Activated CD8-positive, alpha-beta T cell treated with anti-CD3 and anti-CD28 coated beads for 36 hours (primary cell): ENCODE results near the gene KMT2A. TPM values are rescaled to one million over a fixed set of nuclear protein-coding genes. Genes with fewer than 3 reads are reported as not detected.

Experiments
- ATAC-seq: fragments of 200-7000 bp; cut with Tn5 transposase; one replicate; pipeline ENCODE4 v1.10.0; 2021; ENCODE audit warnings: mild to moderate bottlenecking, moderate library complexity
- CTCF ChIA-PET: fragments of 350-600 bp; sonication (Branson Sonifier 250); formaldehyde crosslinking; loops from one replicate; lab custom pipeline; 2021; ENCODE audit warnings: antibody characterized with exemption; lab: Charles Lee
- POLR2A ChIA-PET: fragments of 350-600 bp; sonication (Branson Sonifier 250); formaldehyde crosslinking; loops from one replicate; lab custom pipeline; 2021; ENCODE audit warnings: antibody characterized with exemption; lab: Charles Lee
- DNase-seq: peaks from one replicate; pipeline ENCODE4 v3.0.0-alpha.2; 2020
- H3K27ac Mint-ChIP-seq: one replicate; pipeline ENCODE4 v1.8.0; 2021; ENCODE audit warnings: mild to moderate bottlenecking, mixed read lengths
- H3K27me3 Mint-ChIP-seq: one replicate; pipeline ENCODE4 v1.8.0; 2021; ENCODE audit warnings: mixed read lengths
- H3K36me3 Mint-ChIP-seq: one replicate; pipeline ENCODE4 v1.8.0; 2021; ENCODE audit warnings: low read depth, mixed read lengths
- H3K4me1 Mint-ChIP-seq: one replicate; pipeline ENCODE4 v1.8.0; 2021; ENCODE audit warnings: low read depth, mixed read lengths
- H3K4me3 Mint-ChIP-seq: one replicate; pipeline ENCODE4 v1.8.0; 2021; ENCODE audit warnings: mild to moderate bottlenecking, moderate library complexity, mixed read lengths
- H3K9me3 Mint-ChIP-seq: one replicate; pipeline ENCODE4 v1.8.0; 2021; ENCODE audit warnings: mixed read lengths
- CTCF ChIP-seq: fragments of 200-600 bp; IDR thresholded peaks from one replicate; pipeline ENCODE4 v1.8.0; 2022; ENCODE audit warnings: antibody characterized with exemption, mild to moderate bottlenecking
- intact Hi-C: fragments of 100-400 bp; cut with micrococcal nuclease; formaldehyde crosslinking; loops from one replicate; pipeline ENCODE4 v1.10.0; 2022
- total RNA-seq, 2 experiments: library from RNA; stranded (reverse); gene quantifications; one replicate each; pipeline ENCODE4 v1.2.3, GENCODE V29; 2021

Gene KMT2A
- total RNA-seq: 10 to 100 TPM; 68.8 to 75.0 TPM

GRCh38 chr11:118435893-118436624, at the start of gene KMT2A:
Gene KMT2A (plus strand): TSS chr11:118436492. CDS start chr11:118436513, 21 bp downstream.
- ATAC-seq (peak; percentile 60), DNase-seq (peak; percentile 92)
- Mint-ChIP-seq H3K36me3 (peaks cover 20% of the 10 kb centered on the region), H3K27me3 (no peaks in the 10 kb centered on the region), H3K4me3 (peak within 1 kb of the TSS; percentile 87), H3K27ac (peak within 1 kb of the TSS; percentile 97), H3K9me3 (no peaks in the 10 kb centered on the region), H3K4me1 (peaks cover 30% of the 10 kb centered on the region)
- intact Hi-C loops: loop anchor here (5.0 kb wide), 2 partner anchors 34 to 51 kb away; partner anchors contain the start of gene ATP5MG
- no peak for TF ChIP-seq CTCF
- CTCF ChIA-PET: interaction anchor here (0.9 to 3.6 kb wide), 8 partner anchors 12 to 237 kb away, joined by 3 to 22 read pairs (median 6); no protein-coding TSS in a partner anchor
- POLR2A ChIA-PET: interaction anchor here (0.5 to 3.7 kb wide), 20 partner anchors 9 to 233 kb away, joined by 3 to 32 read pairs (median 5); partner anchors contain the start of genes CD3D, CD3E and UBE4A

GRCh38 chr11:118396097-118396501, 40.2 kb upstream of the KMT2A start:
- no peak for TF ChIP-seq CTCF
- Mint-ChIP-seq H3K9me3 (no peaks in the 10 kb centered on the region), H3K4me3 (peak overlapping the region; percentile 19), H3K36me3 (peaks cover 32% of the 10 kb centered on the region), H3K4me1 (peaks cover 37% of the 10 kb centered on the region), H3K27ac (peak overlapping the region; percentile 99), H3K27me3 (no peaks in the 10 kb centered on the region)
- ChIA-PET CTCF (interaction anchor here (3.2 kb wide), 1 partner anchor 92 kb away, joined by 25 read pairs; no protein-coding TSS in a partner anchor), POLR2A (no interaction called here)
- ATAC-seq (no peak), DNase-seq (no peak)
- intact Hi-C loops: no loop called here

GRCh38 chr11:118397448-118397847, 38.8 kb upstream of the KMT2A start:
- H3K27me3 Mint-ChIP-seq: no peaks in the 10 kb centered on the region
- CTCF ChIA-PET: interaction anchor here (0.8 to 3.2 kb wide), 10 partner anchors 9 to 226 kb away, joined by 3 to 25 read pairs (median 5); partner anchors contain the start of gene KMT2A
- H3K9me3 Mint-ChIP-seq: no peaks in the 10 kb centered on the region
- no peak overlapping the region for H3K4me3 Mint-ChIP-seq
- H3K27ac Mint-ChIP-seq: peak overlapping the region; percentile 99
- intact Hi-C loops: no loop called here
- peaks cover 40% of the 10 kb centered on the region for H3K4me1 Mint-ChIP-seq
- ATAC-seq: no peak
- H3K36me3 Mint-ChIP-seq: peaks cover 35% of the 10 kb centered on the region
- DNase-seq: no peak
- POLR2A ChIA-PET: interaction anchor here (0.6 to 4.3 kb wide), 6 partner anchors 9 to 133 kb away, joined by 3 to 32 read pairs (median 3); partner anchors contain the start of gene KMT2A
- TF ChIP-seq CTCF: no peak

DNA sequence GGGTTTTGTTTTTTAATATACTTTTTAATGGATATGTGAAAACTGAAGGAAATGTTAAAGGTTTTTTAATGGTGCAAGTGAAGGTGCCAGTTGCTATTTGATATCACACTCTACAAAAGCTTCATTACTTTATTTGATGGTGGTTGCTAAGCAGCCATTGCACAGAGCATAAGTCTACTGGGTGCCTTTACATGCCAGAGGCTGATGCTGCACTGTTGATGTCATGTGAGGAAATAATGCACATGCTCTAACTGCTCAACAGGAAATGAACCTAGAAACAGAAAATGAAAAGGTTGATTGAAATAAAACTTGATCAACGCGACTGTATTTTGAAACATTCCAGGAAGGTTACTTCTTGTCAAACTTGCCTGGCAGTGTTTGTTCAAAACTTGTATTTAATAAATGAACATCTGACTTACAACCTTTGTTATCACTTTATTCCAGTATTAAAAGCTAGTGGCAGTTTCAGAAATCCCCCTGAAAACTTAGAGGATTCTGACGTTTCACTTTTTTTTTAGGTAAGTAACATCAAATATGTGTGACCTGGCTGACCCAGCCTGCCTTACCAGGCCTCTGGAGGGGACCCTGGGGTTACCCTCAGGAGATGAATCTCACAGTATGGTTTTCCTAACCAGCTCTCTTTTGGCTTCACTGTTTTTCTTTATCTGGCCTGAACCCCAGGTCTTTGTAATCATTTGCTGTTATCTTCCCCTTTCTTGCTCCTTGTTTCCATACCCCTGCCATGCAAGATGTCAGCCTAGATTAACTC, 37.3 kb upstream of the KMT2A start:
- intact Hi-C loops: loop anchor here (1.0 kb wide), 1 partner anchor 89 kb away; no protein-coding TSS in a partner anchor
- Mint-ChIP-seq H3K27me3 (no peaks in the 10 kb centered on the region), H3K4me3 (peak overlapping the region; percentile 86), H3K4me1 (peaks cover 45% of the 10 kb centered on the region), H3K27ac (peak overlapping the region; percentile 99), H3K36me3 (peaks cover 39% of the 10 kb centered on the region), H3K9me3 (no peaks in the 10 kb centered on the region)
- ChIA-PET POLR2A (interaction anchor here (0.7 to 4.3 kb wide), 13 partner anchors 14 to 155 kb away, joined by 3 to 32 read pairs (median 4); partner anchors contain the start of gene KMT2A), CTCF (interaction anchor here (0.6 to 3.2 kb wide), 12 partner anchors 14 to 227 kb away, joined by 3 to 25 read pairs (median 4); partner anchors contain the start of genes KMT2A and TMEM25)
- DNase-seq (peak; percentile 67), ATAC-seq (peak; percentile 81)
- no peak for TF ChIP-seq CTCF
